ENCODE data around the gene LILRA1. TPM values are rescaled to one million over a fixed set of nuclear protein-coding genes. Genes with fewer than 3 reads are reported as not detected.

The LILRA1 gene
- total RNA-seq, 1 experiment from 2014 or later = not detected

DNA sequence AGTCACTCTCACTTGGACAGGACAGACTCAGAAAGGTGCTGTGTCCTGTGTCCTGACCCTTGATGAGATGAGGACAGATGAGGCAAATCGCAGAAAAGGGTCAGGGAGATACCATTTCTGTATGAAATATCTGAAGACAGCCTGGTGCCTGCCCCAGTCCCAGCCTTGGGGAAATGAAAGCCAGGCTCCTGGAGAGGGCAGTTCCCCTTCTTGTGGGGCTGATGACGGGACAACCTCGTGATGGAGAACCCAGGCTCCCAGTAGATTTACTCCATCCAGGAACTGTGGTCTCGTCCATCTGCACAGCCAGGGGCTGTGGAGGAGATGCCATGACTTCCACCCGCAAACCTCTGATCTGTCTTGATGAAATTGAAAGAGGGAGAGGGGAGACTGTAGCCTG, 50.6 kb downstream of the LILRA1 start:
- no peak for DNase-seq (ENCODE audit: low read depth)
- in situ Hi-C loops (cut with HindIII; ENCODE audit: low pct_unique_long_range_greater_than_20kb, low sequenced_read_pairs) = no loop called here

- in situ Hi-C loops (cut with HindIII; ENCODE audit: low pct_unique_long_range_greater_than_20kb, low sequenced_read_pairs) = no loop called here
- no peak for DNase-seq (ENCODE audit: low read depth)
Measured at GRCh38 chr19:54646331-54646841, 53.0 kb downstream of the LILRA1 start.

DNA sequence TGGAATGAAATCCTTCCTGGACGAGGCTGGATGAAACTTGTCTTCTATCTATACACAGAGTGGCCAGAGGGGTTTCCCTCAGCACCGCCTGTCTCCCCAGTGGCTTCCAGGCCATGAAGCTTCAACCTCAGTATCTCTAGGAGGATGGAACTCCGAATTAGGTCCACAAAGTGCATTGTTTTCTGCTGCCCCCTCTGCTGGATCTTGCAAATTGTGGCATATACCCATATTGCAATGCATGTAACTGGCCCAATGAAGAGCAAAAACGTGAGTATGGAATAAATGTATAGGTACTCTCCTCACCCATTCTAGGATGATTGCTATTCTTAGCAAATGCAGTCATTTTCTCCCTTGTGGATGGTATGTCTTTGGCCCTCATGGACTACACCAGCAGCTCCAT, 54.7 kb downstream of the LILRA1 start:
- in situ Hi-C loops (cut with HindIII; ENCODE audit: low pct_unique_long_range_greater_than_20kb, low sequenced_read_pairs) = no loop called here
- DNase-seq (ENCODE audit: low read depth) = no peak

DNA sequence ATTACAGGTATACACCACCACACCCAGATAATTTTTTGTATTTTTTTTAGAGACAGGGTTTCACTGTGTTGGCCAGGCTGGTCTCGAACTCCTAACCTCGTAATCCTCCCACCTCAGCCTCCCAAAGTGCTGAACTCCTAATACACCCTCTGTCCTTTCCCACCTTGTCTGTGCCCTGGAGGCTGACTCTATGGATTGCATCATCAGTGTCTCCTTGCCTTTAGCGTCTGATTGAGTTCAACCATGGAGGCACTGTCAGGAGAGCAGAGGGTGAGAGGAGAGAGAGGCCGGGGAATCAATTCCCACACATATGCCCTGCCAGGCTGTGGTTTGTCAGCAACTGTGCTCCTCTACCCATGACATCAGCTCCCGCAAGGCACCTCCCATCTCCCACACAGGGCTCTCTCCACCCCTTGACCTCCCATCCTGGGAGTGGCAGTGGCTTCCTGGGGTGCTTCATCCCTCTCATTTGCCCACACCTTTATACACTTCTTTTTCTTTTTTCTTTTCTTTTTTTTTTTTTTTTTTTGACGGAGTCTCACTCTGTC, 56.8 kb downstream of the LILRA1 start:
- no peak for DNase-seq (ENCODE audit: low read depth)
- in situ Hi-C loops (cut with HindIII; ENCODE audit: low pct_unique_long_range_greater_than_20kb, low sequenced_read_pairs) = no loop called here

Other genes starting within 250 kb of the LILRA1 start
- not detected in 2 replicates for gene LAIR1, start 228.7 kb upstream of the LILRA1 start, total RNA-seq (2014; rRNA removed; shearing (Covaris generic); ENCODE audit: low replicate concordance)
- gene TTYH1, start 178.2 kb upstream of the LILRA1 start, total RNA-seq (2014; rRNA removed; shearing (Covaris generic); ENCODE audit: low replicate concordance) = not detected in 2 replicates
- gene LENG8, start 144.4 kb upstream of the LILRA1 start, total RNA-seq (2014; rRNA removed; shearing (Covaris generic); ENCODE audit: low replicate concordance) = 3.6 and 12.0 TPM in 2 replicates
- gene LENG9, start 129.9 kb upstream of the LILRA1 start, total RNA-seq (2014; rRNA removed; shearing (Covaris generic); ENCODE audit: low replicate concordance) = 6.0 and 8.6 TPM in 2 replicates
- 0.93 TPM in 1 of 2 replicates, not detected in the other for gene CDC42EP5, start 120.3 kb upstream of the LILRA1 start, total RNA-seq (2014; rRNA removed; shearing (Covaris generic); ENCODE audit: low replicate concordance)
- gene LAIR2, start 90.8 kb upstream of the LILRA1 start, total RNA-seq (2014; rRNA removed; shearing (Covaris generic); ENCODE audit: low replicate concordance) = not detected in 2 replicates
- not detected in 2 replicates for gene LILRA2, start 19.8 kb upstream of the LILRA1 start, total RNA-seq (2014; rRNA removed; shearing (Covaris generic); ENCODE audit: low replicate concordance)
- gene LILRB1, start 36.9 kb downstream of the LILRA1 start, total RNA-seq (2014; rRNA removed; shearing (Covaris generic); ENCODE audit: low replicate concordance) = not detected in 2 replicates
- gene LILRB4, start 69.4 kb downstream of the LILRA1 start, total RNA-seq (2014; rRNA removed; shearing (Covaris generic); ENCODE audit: low replicate concordance) = not detected in 2 replicates
- gene KIR3DL3, start 130.8 kb downstream of the LILRA1 start, total RNA-seq (2014; rRNA removed; shearing (Covaris generic); ENCODE audit: low replicate concordance) = not detected in 2 replicates
- gene KIR2DL3, start 144.9 kb downstream of the LILRA1 start, total RNA-seq (2014; rRNA removed; shearing (Covaris generic); ENCODE audit: low replicate concordance) = not detected in 2 replicates
- not detected in 2 replicates for gene KIR2DL1, start 176.2 kb downstream of the LILRA1 start, total RNA-seq (2014; rRNA removed; shearing (Covaris generic); ENCODE audit: low replicate concordance)
- gene KIR2DL4, start 210.0 kb downstream of the LILRA1 start, total RNA-seq (2014; rRNA removed; shearing (Covaris generic); ENCODE audit: low replicate concordance) = not detected in 2 replicates
- not detected in 2 replicates for gene KIR3DL1, start 222.8 kb downstream of the LILRA1 start, total RNA-seq (2014; rRNA removed; shearing (Covaris generic); ENCODE audit: low replicate concordance)
- not detected in 2 replicates for gene KIR2DS4, start 239.0 kb downstream of the LILRA1 start, total RNA-seq (2014; rRNA removed; shearing (Covaris generic); ENCODE audit: low replicate concordance)

Data from Caki2 (cell line).